GM23338 (cell line): ENCODE data around the gene GSG1. TPM values are rescaled to one million over a fixed set of nuclear protein-coding genes. Genes with fewer than 3 reads are reported as not detected.

ENCODE experiments used
- ATAC-seq: fragments of 200-7000 bp; cut with Tn5 transposase; 3 replicates; pipeline ENCODE4 v1.9.1; 2020
- DNase-seq: peaks from one replicate; pipeline ENCODE4 v3.0.0-alpha.2; 2015; ENCODE audit warnings: low spot score
- H2AFZ ChIP-seq: fragments of 200-600 bp; sonication (generic); 2 replicates; pipeline ENCODE4 v1.8.0; 2016; ENCODE audit warnings: antibody characterized with exemption, mild to moderate bottlenecking, moderate library complexity
- H3F3A ChIP-seq: fragments of 200-600 bp; sonication (generic); replicated peaks from 2 replicates; pipeline ENCODE4 v1.8.0; 2017; ENCODE audit warnings: antibody characterized with exemption, mixed run types, low read depth
- H3K27ac ChIP-seq: fragments of 200-600 bp; sonication (generic); 2 replicates; pipeline ENCODE4 v1.6.1; 2016; ENCODE audit warnings: low read depth
- H3K27me3 ChIP-seq: fragments of 200-600 bp; sonication (generic); 2 replicates; pipeline ENCODE4 v1.8.0; 2016; ENCODE audit warnings: mild to moderate bottlenecking, mixed run types, moderate library complexity; ENCODE audit not compliant: insufficient read depth
- H3K36me3 ChIP-seq: fragments of 200-600 bp; sonication (generic); 2 replicates; pipeline ENCODE4 v1.8.0; 2016; ENCODE audit warnings: mild to moderate bottlenecking; ENCODE audit not compliant: insufficient read depth
- H3K4me1 ChIP-seq: fragments of 200-600 bp; sonication (generic); 2 replicates; pipeline ENCODE4 v1.8.0; 2016; ENCODE audit warnings: mild to moderate bottlenecking, moderate library complexity; ENCODE audit not compliant: insufficient read depth
- H3K4me2 ChIP-seq: fragments of 200-600 bp; sonication (generic); 2 replicates; pipeline ENCODE4 v1.7.1; 2017; ENCODE audit warnings: mixed run types
- H3K4me3 ChIP-seq: fragments of 200-600 bp; sonication (generic); 2 replicates; pipeline ENCODE4 v1.6.1; 2016; ENCODE audit warnings: mixed run types
- H3K79me2 ChIP-seq: fragments of 200-600 bp; sonication (generic); replicated peaks from 2 replicates; pipeline ENCODE4 v1.8.0; 2017; ENCODE audit warnings: mild to moderate bottlenecking; ENCODE audit not compliant: insufficient read depth
- H3K9me2 ChIP-seq: fragments of 200-600 bp; sonication (generic); 2 replicates; pipeline ENCODE4 v1.8.0; 2017; ENCODE audit not compliant: insufficient read depth
- H4K20me1 ChIP-seq: fragments of 200-600 bp; sonication (generic); replicated peaks from 2 replicates; pipeline ENCODE4 v1.8.0; 2017; ENCODE audit warnings: mild to moderate bottlenecking; ENCODE audit not compliant: insufficient read depth
- H3K27ac Mint-ChIP-seq: 2 replicates; pipeline ENCODE4 v1.8.0; 2020; ENCODE audit warnings: inconsistent platforms, mild to moderate bottlenecking, moderate library complexity, mixed read lengths
- H3K27me3 Mint-ChIP-seq: 3 replicates; pipeline ENCODE4 v1.8.0; 2022; ENCODE audit warnings: low read depth, mild to moderate bottlenecking, moderate library complexity, mixed read lengths, inconsistent platforms; ENCODE audit not compliant: insufficient read depth, poor library complexity
- H3K36me3 Mint-ChIP-seq: 3 replicates; pipeline ENCODE4 v1.8.0; 2021; ENCODE audit warnings: low read depth, mild to moderate bottlenecking, inconsistent platforms, moderate library complexity, mixed read lengths
- H3K4me1 Mint-ChIP-seq: 3 replicates; pipeline ENCODE4 v1.8.0; 2020; ENCODE audit warnings: mild to moderate bottlenecking, inconsistent platforms, mixed read lengths
- H3K4me3 Mint-ChIP-seq: 3 replicates; pipeline ENCODE4 v1.8.0; 2021; ENCODE audit warnings: moderate library complexity, mild to moderate bottlenecking, inconsistent platforms, mixed read lengths
- H3K9me3 Mint-ChIP-seq: 3 replicates; pipeline ENCODE4 v1.8.0; 2020; ENCODE audit warnings: moderate library complexity, mild to moderate bottlenecking, inconsistent platforms, mixed read lengths
- ETS1 ChIP-seq: IDR thresholded peaks from 2 replicates; pipeline ENCODE4 v1.6.1; 2016; ENCODE audit warnings: antibody characterized with exemption
- NANOG ChIP-seq: IDR thresholded peaks from 2 replicates; pipeline ENCODE4 v1.6.1; 2016; ENCODE audit warnings: antibody characterized with exemption, borderline replicate concordance
- STAT1 ChIP-seq: IDR thresholded peaks from one replicate; pipeline ENCODE4 v1.6.1; 2016; ENCODE audit warnings: antibody characterized with exemption; ENCODE audit not compliant: unreplicated experiment
- ZNF114 ChIP-seq: fragments of 250-450 bp; sonication (Bioruptor Pico); IDR thresholded peaks from 2 replicates; pipeline ENCODE4 v1.5.0; 2020; ENCODE audit warnings: mild to moderate bottlenecking, moderate library complexity
- ZNF331 ChIP-seq: fragments of 250-450 bp; sonication (Bioruptor Pico); IDR thresholded peaks from 2 replicates; pipeline ENCODE4 v1.5.0; 2020; ENCODE audit warnings: low read depth, mild to moderate bottlenecking, moderate library complexity
- ZNF462 ChIP-seq: fragments of 250-450 bp; sonication (Bioruptor Pico); IDR thresholded peaks from 2 replicates; pipeline ENCODE4 v1.5.0; 2020; ENCODE audit warnings: mild to moderate bottlenecking, moderate library complexity
- polyA plus RNA-seq: library from polyadenylated mRNA; unstranded; fragments of >200 nt; fragmentation: Nextera tagmentation; extraction: Ambion mirVana; gene quantifications from 2 replicates; pipeline ENCODE4 v1.2.1, GENCODE V29; 2016
- total RNA-seq: library from RNA; depleted of rRNA; stranded (reverse); fragments of >200 nt; shearing (Covaris generic); gene quantifications from 2 replicates; pipeline ENCODE4 v1.2.3, GENCODE V29; 2014

The GSG1 gene
- total and polyA plus RNA-seq, 2 experiments from 2014 or later = 0.17 to 0.63 TPM

- peaks cover 4% of the 10 kb centered on the region; the same call in 2 of the 3 replicates for H3K9me3 Mint-ChIP-seq
- peak overlapping the region; percentile 36; the same call in 1 of the 2 replicates for H3K4me2 ChIP-seq
- no peaks in the 10 kb centered on the region for H3K36me3 ChIP-seq
- no peaks in the 10 kb centered on the region for H4K20me1 ChIP-seq
- no peak overlapping the region for H2AFZ ChIP-seq
- H3K27me3 Mint-ChIP-seq = peaks cover 6% of the 10 kb centered on the region
- no peak overlapping the region for H3K4me3 Mint-ChIP-seq
- H3K9me2 ChIP-seq = no peaks in the 10 kb centered on the region
- no peak for DNase-seq
- 0 out of 2 replicates have a peak, but pooled peaks have one; percentile 35 for TF ChIP-seq ZNF462 (CRISPR knock-in tag)
- TF ChIP-seq STAT1 = no peak
- TF ChIP-seq ETS1 = no peak
- TF ChIP-seq ZNF331 (CRISPR knock-in tag) = no peak
- H3K27ac ChIP-seq = no peak overlapping the region
- H3K36me3 Mint-ChIP-seq = peaks cover 3% of the 10 kb centered on the region; the same call in 2 of the 3 replicates
- H3K27me3 ChIP-seq = no peaks in the 10 kb centered on the region
- H3K27ac Mint-ChIP-seq = no peak overlapping the region
- H3K4me3 ChIP-seq = no peak overlapping the region
- ATAC-seq = peak; percentile 47
- H3K4me1 Mint-ChIP-seq = peaks cover 25% of the 10 kb centered on the region
- no peaks in the 10 kb centered on the region for H3F3A ChIP-seq
- peaks cover 33% of the 10 kb centered on the region for H3K4me1 ChIP-seq
- no peaks in the 10 kb centered on the region for H3K79me2 ChIP-seq
These were observed 13.6 kb upstream of the GSG1 start for GRCh38 chr12:13117029-13117428.

GRCh38 chr12:13116259-13116658, 12.8 kb upstream of the GSG1 start:
- Mint-ChIP-seq H3K27ac (no peak overlapping the region), H3K4me1 (peaks cover 25% of the 10 kb centered on the region), H3K4me3 (no peak overlapping the region), H3K36me3 (peaks cover 3% of the 10 kb centered on the region), H3K27me3 (peaks cover 6% of the 10 kb centered on the region), H3K9me3 (peaks cover 11% of the 10 kb centered on the region; the same call in 2 of the 3 replicates)
- H3F3A ChIP-seq = no peaks in the 10 kb centered on the region
- H3K27me3 ChIP-seq = no peaks in the 10 kb centered on the region
- no peaks in the 10 kb centered on the region for H3K79me2 ChIP-seq
- H2AFZ ChIP-seq = no peak overlapping the region
- no peak overlapping the region for H3K27ac ChIP-seq
- DNase-seq = peak; percentile 33
- no peaks in the 10 kb centered on the region for H3K36me3 ChIP-seq
- H3K9me2 ChIP-seq = no peaks in the 10 kb centered on the region
- H3K4me3 ChIP-seq = no peak overlapping the region
- peak; percentile 39; the same call in 2 of the 3 replicates for ATAC-seq
- H4K20me1 ChIP-seq = no peaks in the 10 kb centered on the region
- H3K4me2 ChIP-seq = 0 out of 2 replicates have a peak overlapping the region, but pooled peaks have one; percentile 36
- H3K4me1 ChIP-seq = peaks cover 33% of the 10 kb centered on the region
- TF ChIP-seq NANOG (no peak), ETS1 (no peak), ZNF114 (CRISPR knock-in tag) (no peak)
